ENCODE measurements around the gene ABRAXAS1.

GRCh38 chr4:83456184-83456501, 28.8 kb downstream of the ABRAXAS1 start:
- TF ChIP-seq CTCF (IDR thresholded peaks at IDR 0.05; ENCODE audit: low read depth, low read length), result no peak
- TF ChIP-seq EZH2phosphoT487 (IDR thresholded peaks at IDR 0.05; ENCODE audit: low read depth), result no peak

All from OCI-LY3 (cell line).